Measurements from ENCODE around the gene KCNMA1.

Gene KCNMA1

DNA sequence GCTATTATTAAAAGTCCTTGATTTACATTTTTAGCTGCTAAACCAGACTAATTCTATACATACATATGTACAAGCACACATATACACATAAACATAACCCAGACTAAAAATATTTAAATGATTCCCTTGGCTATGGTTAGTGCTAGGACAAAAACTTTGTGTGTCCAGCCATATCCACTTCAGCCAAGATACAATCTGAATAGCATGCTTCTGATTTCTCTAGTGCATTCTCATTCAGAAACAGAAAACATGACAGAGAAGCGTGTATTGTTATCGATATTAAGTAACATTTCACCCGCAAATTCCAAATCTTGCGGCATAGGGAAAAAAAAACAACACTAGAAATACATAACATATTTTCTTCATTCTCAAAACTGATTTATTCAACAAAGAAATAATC is 569.3 kb downstream of the KCNMA1 start:
- Histone ChIP-seq H3K27ac (no peak overlapping the region), H3K4me1 (ENCODE audit: control insufficient read depth in 1 of 2, insufficient read depth in 1 of 2, low read depth in 1 of 2, low read length in 1 of 2) (no peaks in the 10 kb centered on the region), H3K4me3 (ENCODE audit: low read depth in 1 of 2, low read length in 1 of 2) (no peak overlapping the region), H3K27me3 (peaks cover 42% of the 10 kb centered on the region), H3K9me3 (no peaks in the 10 kb centered on the region), H3K36me3 (no peaks in the 10 kb centered on the region)
- TF ChIP-seq, protein P1, sequence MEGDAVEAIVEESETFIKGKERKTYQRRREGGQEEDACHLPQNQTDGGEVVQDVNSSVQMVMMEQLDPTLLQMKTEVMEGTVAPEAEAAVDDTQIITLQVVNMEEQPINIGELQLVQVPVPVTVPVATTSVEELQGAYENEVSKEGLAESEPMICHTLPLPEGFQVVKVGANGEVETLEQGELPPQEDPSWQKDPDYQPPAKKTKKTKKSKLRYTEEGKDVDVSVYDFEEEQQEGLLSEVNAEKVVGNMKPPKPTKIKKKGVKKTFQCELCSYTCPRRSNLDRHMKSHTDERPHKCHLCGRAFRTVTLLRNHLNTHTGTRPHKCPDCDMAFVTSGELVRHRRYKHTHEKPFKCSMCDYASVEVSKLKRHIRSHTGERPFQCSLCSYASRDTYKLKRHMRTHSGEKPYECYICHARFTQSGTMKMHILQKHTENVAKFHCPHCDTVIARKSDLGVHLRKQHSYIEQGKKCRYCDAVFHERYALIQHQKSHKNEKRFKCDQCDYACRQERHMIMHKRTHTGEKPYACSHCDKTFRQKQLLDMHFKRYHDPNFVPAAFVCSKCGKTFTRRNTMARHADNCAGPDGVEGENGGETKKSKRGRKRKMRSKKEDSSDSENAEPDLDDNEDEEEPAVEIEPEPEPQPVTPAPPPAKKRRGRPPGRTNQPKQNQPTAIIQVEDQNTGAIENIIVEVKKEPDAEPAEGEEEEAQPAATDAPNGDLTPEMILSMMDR (IDR thresholded peaks at IDR 0.05), result no peak

DNA sequence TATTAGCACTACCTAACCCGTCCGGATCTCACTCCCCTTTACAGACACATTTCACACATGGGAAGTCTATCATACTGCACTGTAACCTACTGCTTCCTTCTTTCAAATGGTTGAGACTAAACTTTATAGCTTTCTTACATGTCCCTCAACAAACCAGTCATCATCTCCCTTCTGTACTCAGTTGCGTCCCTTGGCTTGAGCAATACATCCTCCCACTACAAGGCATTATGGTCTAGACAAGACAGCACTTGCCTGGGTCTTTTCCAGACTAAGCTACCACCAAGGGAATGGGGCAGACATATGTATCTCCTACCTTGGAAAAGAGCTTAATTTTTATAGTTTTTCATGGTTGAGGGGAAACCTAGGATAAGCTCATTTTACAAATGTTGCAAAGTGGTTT is 575.2 kb downstream of the KCNMA1 start:
- Histone ChIP-seq H3K4me3 (ENCODE audit: low read depth in 1 of 2, low read length in 1 of 2) (no peak overlapping the region), H3K27ac (no peak overlapping the region), H3K4me1 (ENCODE audit: control insufficient read depth in 1 of 2, insufficient read depth in 1 of 2, low read depth in 1 of 2, low read length in 1 of 2) (no peaks in the 10 kb centered on the region), H3K36me3 (no peaks in the 10 kb centered on the region), H3K27me3 (peaks cover 43% of the 10 kb centered on the region), H3K9me3 (no peaks in the 10 kb centered on the region)
- TF ChIP-seq, protein P1 (IDR thresholded peaks at IDR 0.05), result no peak

DNA sequence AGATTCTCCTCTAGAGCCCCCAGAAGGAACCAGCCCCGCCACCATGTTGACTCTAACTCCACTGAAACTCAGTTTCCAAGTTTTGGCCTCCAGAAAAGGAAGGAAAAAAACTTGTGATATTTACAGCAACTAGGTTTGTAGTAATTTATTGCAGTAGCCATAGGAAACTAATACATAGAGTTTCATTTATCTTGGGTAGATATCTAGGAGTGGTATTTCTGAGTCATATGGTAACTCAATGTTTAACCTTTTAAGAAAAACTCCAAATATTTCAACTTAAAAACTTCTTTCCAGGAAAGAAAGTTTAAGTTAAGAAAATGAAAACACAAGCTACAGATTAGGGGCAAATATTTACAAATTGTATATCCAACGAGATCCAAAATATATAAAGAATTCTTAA is 576.7 kb downstream of the KCNMA1 start:
- TF ChIP-seq, protein P1 (IDR thresholded peaks at IDR 0.05), result no peak
- peaks cover 33% of the 10 kb centered on the region for H3K27me3 ChIP-seq
- H3K27ac ChIP-seq, result no peak overlapping the region
- no peak overlapping the region for H3K4me3 ChIP-seq (ENCODE audit: low read depth in 1 of 2, low read length in 1 of 2)
- H3K4me1 ChIP-seq (ENCODE audit: control insufficient read depth in 1 of 2, insufficient read depth in 1 of 2, low read depth in 1 of 2, low read length in 1 of 2), result no peaks in the 10 kb centered on the region
- no peaks in the 10 kb centered on the region for H3K9me3 ChIP-seq
- H3K36me3 ChIP-seq, result no peaks in the 10 kb centered on the region

DNA sequence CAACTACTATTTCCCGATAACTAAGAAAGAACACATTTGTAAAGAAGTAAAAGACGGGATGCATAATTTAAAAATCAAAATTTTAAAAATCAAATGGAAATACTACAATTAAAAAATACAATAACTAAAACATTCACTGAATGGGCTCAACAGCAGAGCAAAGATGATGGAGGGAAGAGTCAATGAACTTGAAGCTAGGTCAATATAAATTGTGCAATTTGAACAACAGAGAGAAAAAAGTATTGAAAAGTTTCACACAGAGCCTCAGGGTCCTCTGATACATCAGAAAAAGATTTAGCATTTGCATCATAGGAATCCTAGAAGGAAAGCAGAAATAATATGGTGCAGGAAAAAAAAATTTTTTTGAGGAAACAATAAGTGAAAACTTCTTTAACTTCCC is 581.0 kb downstream of the KCNMA1 start:
- no peak overlapping the region for H3K27ac ChIP-seq
- TF ChIP-seq, protein P1 (IDR thresholded peaks at IDR 0.05), result no peak
- H3K36me3 ChIP-seq, result no peaks in the 10 kb centered on the region
- H3K9me3 ChIP-seq, result no peaks in the 10 kb centered on the region
- no peak overlapping the region for H3K4me3 ChIP-seq (ENCODE audit: low read depth in 1 of 2, low read length in 1 of 2)
- no peaks in the 10 kb centered on the region for H3K4me1 ChIP-seq (ENCODE audit: control insufficient read depth in 1 of 2, insufficient read depth in 1 of 2, low read depth in 1 of 2, low read length in 1 of 2)
- no peaks in the 10 kb centered on the region for H3K27me3 ChIP-seq

DNA sequence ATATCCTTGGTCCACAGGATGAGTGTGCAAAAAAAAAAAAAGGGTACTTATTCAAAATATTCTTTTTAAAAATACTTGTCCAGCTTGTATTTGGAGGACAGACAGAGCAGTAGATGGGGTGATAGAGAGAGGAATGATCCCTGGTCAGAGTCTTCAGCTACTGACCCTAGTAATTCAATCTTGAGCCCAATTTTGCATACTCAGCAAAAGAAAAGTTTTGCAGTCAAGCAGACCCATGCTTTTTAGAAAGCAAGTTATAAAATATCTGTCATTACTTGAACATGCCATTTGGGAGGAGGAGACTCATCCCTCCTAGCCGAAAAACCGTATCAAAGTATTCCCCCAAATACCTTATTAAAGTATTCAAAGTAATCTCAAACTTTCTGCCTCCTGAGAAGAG is 585.0 kb downstream of the KCNMA1 start:
- TF ChIP-seq, protein P1 (IDR thresholded peaks at IDR 0.05), result no peak

DNA sequence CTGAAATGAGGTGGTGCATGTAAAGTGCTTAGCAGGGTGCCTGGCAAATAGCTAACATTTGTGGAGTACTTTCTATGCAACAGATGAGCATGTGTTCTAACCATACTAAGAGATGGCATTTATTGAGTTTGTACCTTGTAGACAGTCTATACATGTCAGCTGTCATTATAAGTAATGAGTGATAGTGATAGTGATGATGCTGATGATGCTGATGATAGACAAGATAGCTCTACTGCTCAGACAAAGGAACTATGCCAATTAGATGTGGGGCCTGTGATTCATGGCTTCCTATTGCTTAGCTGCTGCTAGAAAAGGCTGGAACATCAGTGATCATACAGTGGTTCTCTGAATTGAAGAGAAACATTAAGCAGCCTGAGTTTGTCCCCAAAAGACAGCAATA is 585.8 kb downstream of the KCNMA1 start:
- Histone ChIP-seq H3K27me3 (peaks cover under 1% of the 10 kb centered on the region), H3K4me1 (ENCODE audit: control insufficient read depth in 1 of 2, insufficient read depth in 1 of 2, low read depth in 1 of 2, low read length in 1 of 2) (no peaks in the 10 kb centered on the region), H3K36me3 (no peaks in the 10 kb centered on the region), H3K4me3 (ENCODE audit: low read depth in 1 of 2, low read length in 1 of 2) (no peak overlapping the region), H3K9me3 (no peaks in the 10 kb centered on the region), H3K27ac (no peak overlapping the region)
- TF ChIP-seq, protein P1 (IDR thresholded peaks at IDR 0.05), result no peak

More for the DNA sequence above, 585.0 kb downstream of the KCNMA1 start:
- Histone ChIP-seq H3K27me3 (no peaks in the 10 kb centered on the region), H3K36me3 (no peaks in the 10 kb centered on the region), H3K4me1 (ENCODE audit: control insufficient read depth in 1 of 2, insufficient read depth in 1 of 2, low read depth in 1 of 2, low read length in 1 of 2) (no peaks in the 10 kb centered on the region), H3K4me3 (ENCODE audit: low read depth in 1 of 2, low read length in 1 of 2) (no peak overlapping the region), H3K9me3 (no peaks in the 10 kb centered on the region), H3K27ac (no peak overlapping the region)
